ENCODE measurements around the gene FZD10. TPM values are rescaled to one million over a fixed set of nuclear protein-coding genes. Genes with fewer than 3 reads are reported as not detected.

FZD10 gene
- total RNA-seq, 2 donors from 2014 or later: 0.14 to 0.40 TPM

GRCh38 chr12:130164936-130165335 lies 2.7 kb downstream of the FZD10 start:
- no peak for DNase-seq
- no peak for ATAC-seq
- intact Hi-C loops (cut with DNase I, micrococcal nuclease): no loop called here

- intact Hi-C loops (cut with DNase I, micrococcal nuclease): no loop called here
- ATAC-seq (no peak), DNase-seq (no peak)
Measured at GRCh38 chr12:130166306-130166705, 4.0 kb downstream of the FZD10 start.

GRCh38 chr12:130167537-130167936 lies 5.3 kb downstream of the FZD10 start:
- ATAC-seq (no peak), DNase-seq (no peak)
- intact Hi-C loops (cut with DNase I, micrococcal nuclease): no loop called here

- DNase-seq: no peak
- intact Hi-C loops (cut with DNase I, micrococcal nuclease): no loop called here
- ATAC-seq: no peak
Measured at GRCh38 chr12:130169256-130169655, 7.0 kb downstream of the FZD10 start.

- intact Hi-C loops (cut with DNase I, micrococcal nuclease): no loop called here
- no peak for DNase-seq
- no peak for ATAC-seq
Measured at GRCh38 chr12:130169924-130170323, 7.7 kb downstream of the FZD10 start.

- intact Hi-C loops (cut with DNase I, micrococcal nuclease): no loop called here
- ATAC-seq (no peak), DNase-seq (no peak)
Measured at GRCh38 chr12:130170611-130171010, 8.3 kb downstream of the FZD10 start.

- ATAC-seq (no peak), DNase-seq (no peak)
- intact Hi-C loops (cut with DNase I, micrococcal nuclease): no loop called here
Measured at GRCh38 chr12:130177635-130178242, 15.5 kb downstream of the FZD10 start.

GRCh38 chr12:130178282-130178681 lies 16.0 kb downstream of the FZD10 start:
- no peak for ATAC-seq
- no peak for DNase-seq
- intact Hi-C loops (cut with DNase I, micrococcal nuclease): no loop called here

GRCh38 chr12:130179191-130179590 lies 16.9 kb downstream of the FZD10 start:
- ATAC-seq (no peak), DNase-seq (no peak)
- intact Hi-C loops (cut with DNase I, micrococcal nuclease): no loop called here

GRCh38 chr12:130179621-130180020 lies 17.4 kb downstream of the FZD10 start:
- intact Hi-C loops (cut with DNase I, micrococcal nuclease): no loop called here
- ATAC-seq (no peak), DNase-seq (no peak)

- DNase-seq (no peak), ATAC-seq (no peak)
- intact Hi-C loops (cut with DNase I, micrococcal nuclease): no loop called here
Measured at GRCh38 chr12:130181211-130181610, 18.9 kb downstream of the FZD10 start.

- intact Hi-C loops (cut with DNase I, micrococcal nuclease): no loop called here
- no peak for ATAC-seq
- no peak for DNase-seq
Measured at GRCh38 chr12:130183585-130184370, 21.5 kb downstream of the FZD10 start.

GRCh38 chr12:130184404-130185090 lies 22.3 kb downstream of the FZD10 start:
- intact Hi-C loops (cut with DNase I, micrococcal nuclease): no loop called here
- ATAC-seq: no peak
- DNase-seq: no peak

GRCh38 chr12:130185455-130186391 lies 23.5 kb downstream of the FZD10 start:
- no peak for DNase-seq
- no peak for ATAC-seq
- intact Hi-C loops (cut with DNase I, micrococcal nuclease): no loop called here

- no peak for ATAC-seq
- intact Hi-C loops (cut with DNase I, micrococcal nuclease): no loop called here
- DNase-seq: no peak
Measured at GRCh38 chr12:130186651-130187268, 24.5 kb downstream of the FZD10 start.

- no peak for DNase-seq
- no peak for ATAC-seq
Measured at GRCh38 chr12:130192642-130193345, 30.5 kb downstream of the FZD10 start.

GRCh38 chr12:130194154-130194553 lies 31.9 kb downstream of the FZD10 start:
- ATAC-seq: no peak
- intact Hi-C loops (cut with DNase I, micrococcal nuclease): no loop called here
- DNase-seq: no peak

More at GRCh38 chr12:130192642-130193345, 30.5 kb downstream of the FZD10 start:
- intact Hi-C loops (cut with DNase I, micrococcal nuclease): no loop called here

GRCh38 chr12:130195369-130195768 lies 33.1 kb downstream of the FZD10 start:
- intact Hi-C loops (cut with DNase I, micrococcal nuclease): no loop called here
- no peak for DNase-seq

More at GRCh38 chr12:130195369-130195768, 33.1 kb downstream of the FZD10 start:
- no peak for ATAC-seq
